ENCODE data around the gene MLLT6. TPM values are rescaled to one million over a fixed set of nuclear protein-coding genes. Genes with fewer than 3 reads are reported as not detected.
A peak's percentile ranks its signal among the peaks of the same experiment; 100 is the strongest.
"Not testable (repeated sequence)": the region's sequence is repeated elsewhere in the genome, so short reads cannot be mapped to it uniquely, and the experiment has no call there.

MLLT6 gene
- total RNA-seq, 2 donors from 2014 or later: 232 to 395 TPM

GRCh38 chr17:38724337-38724988 is 19.4 kb downstream of the MLLT6 start:
- Mint-ChIP-seq H3K36me3 (ENCODE audit: low read depth) (peaks cover 83% of the 10 kb centered on the region), H3K4me1 (peaks cover 19% of the 10 kb centered on the region), H3K27ac (peak overlapping the region; percentile 38), H3K4me3 (peak overlapping the region; percentile 89), H3K27me3 (no peaks in the 10 kb centered on the region), H3K9me3 (peaks cover 3% of the 10 kb centered on the region)
- no peak for ATAC-seq (replicated peaks)

DNA sequence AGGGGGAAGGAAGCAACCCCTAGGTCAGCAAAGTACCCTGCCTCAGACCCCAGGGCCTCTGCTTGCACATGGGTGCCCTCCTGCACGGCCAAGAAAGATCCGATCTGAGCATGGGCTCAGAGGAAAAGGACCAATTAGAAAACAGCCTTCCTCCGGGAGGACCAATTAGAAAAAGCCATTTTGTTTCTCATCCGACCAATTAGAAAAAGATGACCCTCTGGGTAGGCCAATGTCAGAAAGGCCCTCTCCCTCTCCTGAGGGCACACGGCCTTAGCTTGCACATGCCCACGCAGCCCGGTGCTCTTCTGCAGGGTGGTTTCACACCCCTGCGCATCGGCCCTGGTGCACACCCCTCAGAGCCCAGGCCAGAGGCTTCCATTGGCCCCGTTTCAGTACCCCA is 20.0 kb downstream of the MLLT6 start:
- no peak overlapping the region for H3K27ac Mint-ChIP-seq
- peaks cover 79% of the 10 kb centered on the region for H3K36me3 Mint-ChIP-seq (ENCODE audit: low read depth)
- peaks cover 20% of the 10 kb centered on the region for H3K4me1 Mint-ChIP-seq
- peak overlapping the region; percentile 89 for H3K4me3 Mint-ChIP-seq
- ATAC-seq (replicated peaks): no peak
- H3K27me3 Mint-ChIP-seq: no peaks in the 10 kb centered on the region
- H3K9me3 Mint-ChIP-seq: peaks cover 3% of the 10 kb centered on the region

DNA sequence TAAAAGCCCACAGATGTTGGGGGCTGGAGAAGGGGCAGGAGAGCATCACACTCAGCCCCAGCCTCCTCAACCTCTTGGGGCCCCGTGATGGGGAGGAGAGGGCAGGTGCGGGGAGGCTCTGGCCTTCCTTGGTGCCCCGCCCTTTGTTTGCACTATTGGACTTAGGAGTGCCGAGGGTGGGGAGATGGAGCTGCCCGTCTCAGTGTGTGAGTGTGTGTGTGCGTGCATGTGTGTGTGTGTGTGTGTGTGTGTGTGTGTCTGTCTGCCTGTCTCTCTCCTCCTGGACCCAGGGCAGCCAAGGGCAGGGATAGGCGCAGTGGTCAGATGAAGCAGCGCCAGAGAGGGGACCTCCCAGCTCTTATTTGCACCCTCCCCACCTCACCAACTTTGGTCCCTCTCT is 21.1 kb downstream of the MLLT6 start:
- H3K4me3 Mint-ChIP-seq: peak overlapping the region; percentile 89
- H3K27me3 Mint-ChIP-seq; H3K27ac Mint-ChIP-seq; H3K9me3 Mint-ChIP-seq; ATAC-seq (replicated peaks): not testable (repeated sequence)
- peaks cover 78% of the 10 kb centered on the region for H3K36me3 Mint-ChIP-seq (ENCODE audit: low read depth)
- peaks cover 25% of the 10 kb centered on the region for H3K4me1 Mint-ChIP-seq

DNA sequence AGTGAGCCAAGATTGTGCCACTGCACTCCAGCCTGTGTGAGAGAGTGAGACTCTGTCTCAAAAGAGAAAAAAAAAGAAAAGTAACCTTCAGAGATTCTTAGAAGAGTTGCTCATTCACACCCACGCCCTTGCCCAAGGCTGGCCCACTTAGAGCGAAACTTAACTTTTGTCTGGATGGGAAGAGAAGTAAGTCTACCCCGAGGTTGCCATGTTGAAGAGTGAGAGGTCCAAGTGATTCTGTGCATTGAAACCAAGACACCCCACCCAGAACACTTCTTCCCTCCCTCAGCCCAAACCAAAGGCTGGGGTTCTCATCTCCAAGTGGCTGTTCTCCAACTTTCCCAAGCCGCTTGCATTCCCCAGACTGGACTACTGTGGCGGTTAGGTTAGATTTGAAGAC is 22.7 kb downstream of the MLLT6 start:
- H3K9me3 Mint-ChIP-seq: peaks cover 3% of the 10 kb centered on the region
- peak; percentile 67 for ATAC-seq (replicated peaks)
- H3K36me3 Mint-ChIP-seq (ENCODE audit: low read depth): peaks cover 83% of the 10 kb centered on the region
- peaks cover 32% of the 10 kb centered on the region for H3K4me1 Mint-ChIP-seq
- H3K4me3 Mint-ChIP-seq: peak overlapping the region; percentile 89
- H3K27ac Mint-ChIP-seq: peak overlapping the region; percentile 95
- H3K27me3 Mint-ChIP-seq: no peaks in the 10 kb centered on the region

- peak overlapping the region; percentile 89 for H3K4me3 Mint-ChIP-seq
- peaks cover 3% of the 10 kb centered on the region for H3K9me3 Mint-ChIP-seq
- H3K27me3 Mint-ChIP-seq: no peaks in the 10 kb centered on the region
- ATAC-seq (replicated peaks): peak; percentile 22
- H3K27ac Mint-ChIP-seq: peak overlapping the region; percentile 95
- H3K36me3 Mint-ChIP-seq (ENCODE audit: low read depth): peaks cover 83% of the 10 kb centered on the region
- H3K4me1 Mint-ChIP-seq: peaks cover 39% of the 10 kb centered on the region
These were observed 23.3 kb downstream of the MLLT6 start for GRCh38 chr17:38728290-38728831.

GRCh38 chr17:38729368-38729885 is 24.4 kb downstream of the MLLT6 start:
- ATAC-seq (replicated peaks): no peak
- Mint-ChIP-seq H3K9me3 (peaks cover 3% of the 10 kb centered on the region), H3K27me3 (no peaks in the 10 kb centered on the region), H3K4me1 (peaks cover 46% of the 10 kb centered on the region), H3K4me3 (peak overlapping the region; percentile 89), H3K36me3 (ENCODE audit: low read depth) (peaks cover 82% of the 10 kb centered on the region), H3K27ac (peak overlapping the region; percentile 95)

DNA sequence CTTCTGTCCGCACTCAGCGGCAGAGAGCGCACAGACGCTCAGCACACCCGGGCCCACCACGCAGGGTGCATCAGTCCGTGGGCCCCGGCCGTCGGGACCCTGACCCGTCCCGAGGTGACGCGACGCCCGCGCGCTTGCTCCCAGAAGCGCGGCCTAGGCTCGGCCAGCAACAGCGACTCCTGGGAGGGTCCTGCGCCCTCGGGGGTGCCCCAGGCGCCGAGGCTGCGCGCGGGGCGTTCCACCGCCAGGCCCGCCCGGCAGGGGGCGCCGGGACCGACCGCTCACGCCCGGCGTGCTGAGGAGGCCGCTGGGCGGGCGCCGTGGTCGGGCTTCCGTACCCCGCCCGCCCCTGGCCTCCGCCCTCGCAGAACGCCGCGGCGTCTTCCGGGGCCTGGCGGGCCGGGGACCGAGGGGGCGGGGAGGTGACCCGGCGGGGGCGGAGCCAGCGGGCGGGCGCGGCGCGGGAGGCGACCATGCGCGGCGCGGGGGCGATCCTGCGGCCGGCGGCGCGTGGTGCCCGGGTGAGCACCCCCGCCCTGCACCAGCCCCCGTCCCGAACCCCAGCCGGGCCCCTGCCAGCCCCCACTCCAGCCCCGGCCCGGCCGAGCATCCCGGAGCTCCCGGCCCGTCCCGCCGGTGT is 24.9 kb downstream of the MLLT6 start, which contains the start of gene CISD3:
CISD3 (plus strand) TSS at position 456 of the 640 bp plus-strand sequence; CDS start at position 474, 18 bp downstream.
- H3K27ac Mint-ChIP-seq: peak within 1 kb of the TSS; percentile 95
- H3K27me3 Mint-ChIP-seq: no peaks in the 10 kb centered on the region
- H3K9me3 Mint-ChIP-seq: peaks cover 3% of the 10 kb centered on the region
- H3K4me3 Mint-ChIP-seq: peak within 1 kb of the TSS; percentile 93
- ATAC-seq (replicated peaks): peak; percentile 71
- H3K4me1 Mint-ChIP-seq: peaks cover 52% of the 10 kb centered on the region
- H3K36me3 Mint-ChIP-seq (ENCODE audit: low read depth): peaks cover 81% of the 10 kb centered on the region

DNA sequence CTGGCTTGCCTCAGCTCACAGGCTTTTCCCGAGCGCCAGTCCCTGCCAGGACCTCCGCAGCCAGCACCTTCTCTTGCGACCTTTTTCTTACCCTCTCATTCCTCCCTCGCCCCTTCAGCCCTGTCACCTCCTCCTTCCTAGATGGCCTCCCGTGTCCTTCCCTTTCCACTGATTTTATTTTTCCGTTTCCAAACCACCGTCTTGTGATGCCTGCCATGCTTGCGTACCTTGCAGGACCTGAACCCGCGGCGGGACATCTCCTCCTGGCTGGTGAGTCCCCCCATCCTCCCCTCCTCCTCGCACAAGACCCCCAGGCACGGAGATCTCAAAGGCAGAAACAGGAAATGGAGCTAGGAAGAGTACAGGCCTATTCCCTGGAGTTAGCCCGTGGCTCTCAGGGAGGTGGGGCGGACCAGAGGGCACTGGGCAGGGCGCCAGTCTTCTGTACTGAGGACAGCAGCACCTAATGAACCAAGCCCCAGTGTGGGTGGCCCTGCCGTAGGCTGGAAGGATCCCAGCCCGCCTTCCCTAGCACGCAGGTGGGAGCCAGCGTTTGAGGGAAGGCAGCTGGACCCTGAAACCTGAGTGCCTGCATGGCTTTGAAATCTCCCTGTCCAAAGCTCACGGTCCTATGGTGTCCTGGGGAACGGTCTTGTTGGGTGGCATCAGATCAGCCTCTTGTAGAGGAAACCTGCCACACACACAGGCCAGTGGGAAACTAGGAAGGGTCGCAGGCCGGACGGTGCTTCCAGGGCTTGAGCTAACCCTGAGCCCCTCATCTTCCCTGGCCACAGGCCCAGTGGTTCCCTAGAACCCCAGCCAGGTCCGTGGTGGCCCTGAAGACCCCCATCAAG is 25.7 kb downstream of the MLLT6 start:
- Mint-ChIP-seq H3K4me3 (peak overlapping the region; percentile 93), H3K4me1 (peaks cover 54% of the 10 kb centered on the region), H3K27ac (peak overlapping the region; percentile 94), H3K9me3 (peaks cover 3% of the 10 kb centered on the region), H3K36me3 (ENCODE audit: low read depth) (peaks cover 74% of the 10 kb centered on the region), H3K27me3 (no peaks in the 10 kb centered on the region)
- no peak for ATAC-seq (replicated peaks)

- no peak for ATAC-seq (replicated peaks)
- Mint-ChIP-seq H3K36me3 (ENCODE audit: low read depth) (peaks cover 72% of the 10 kb centered on the region), H3K27me3 (no peaks in the 10 kb centered on the region), H3K4me1 (peaks cover 54% of the 10 kb centered on the region), H3K27ac (peak overlapping the region; percentile 94), H3K9me3 (peaks cover 3% of the 10 kb centered on the region), H3K4me3 (peak overlapping the region; percentile 93)
These were observed 26.6 kb downstream of the MLLT6 start for GRCh38 chr17:38731526-38732294.

- Mint-ChIP-seq H3K4me3 (peak overlapping the region; percentile 93), H3K9me3 (peaks cover 3% of the 10 kb centered on the region), H3K27me3 (no peaks in the 10 kb centered on the region), H3K36me3 (ENCODE audit: low read depth) (peaks cover 64% of the 10 kb centered on the region), H3K4me1 (peaks cover 52% of the 10 kb centered on the region), H3K27ac (peak overlapping the region; percentile 94)
- no peak for ATAC-seq (replicated peaks)
These were observed 27.6 kb downstream of the MLLT6 start for GRCh38 chr17:38732376-38733281.

DNA sequence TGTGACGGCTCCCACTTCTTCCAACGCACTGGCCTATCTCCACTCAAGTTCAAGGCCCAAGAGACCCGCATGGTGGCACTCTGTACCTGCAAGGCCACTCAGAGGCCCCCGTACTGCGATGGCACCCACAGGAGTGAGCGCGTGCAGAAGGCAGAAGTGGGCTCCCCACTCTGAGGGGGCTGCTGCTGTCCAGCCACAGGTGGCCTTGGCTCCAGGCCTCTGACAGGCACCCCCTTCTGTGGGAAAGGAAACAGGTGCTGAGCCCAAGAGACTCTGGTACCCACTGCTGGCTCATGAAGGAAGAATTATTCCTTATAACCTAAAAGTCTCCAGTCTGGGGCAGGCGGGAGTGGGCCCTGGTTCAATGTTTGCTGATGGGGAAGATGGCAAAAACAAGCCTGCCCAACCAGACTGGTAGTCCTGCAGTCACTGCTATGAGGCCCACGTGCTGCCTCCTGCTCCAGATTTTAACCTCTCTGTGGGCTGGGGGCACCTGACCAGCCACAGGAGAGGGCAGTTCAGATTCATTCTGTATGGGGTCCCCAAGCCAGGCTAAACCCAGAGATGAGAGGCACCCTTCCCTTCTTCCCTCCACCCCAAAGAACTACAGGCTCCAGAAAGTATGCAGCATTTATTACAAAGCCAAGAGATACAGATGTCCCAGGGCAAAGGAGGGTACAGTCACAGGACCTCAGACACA is 28.4 kb downstream of the MLLT6 start:
- H3K4me1 Mint-ChIP-seq: peaks cover 44% of the 10 kb centered on the region
- peak overlapping the region; percentile 94 for H3K27ac Mint-ChIP-seq
- H3K4me3 Mint-ChIP-seq: peak overlapping the region; percentile 93
- H3K36me3 Mint-ChIP-seq (ENCODE audit: low read depth): peaks cover 56% of the 10 kb centered on the region
- no peaks in the 10 kb centered on the region for H3K27me3 Mint-ChIP-seq
- H3K9me3 Mint-ChIP-seq: no peaks in the 10 kb centered on the region
- ATAC-seq (replicated peaks): no peak
